MM.1S (cell line): ENCODE data around the gene FUZ.

Experiments
- DNase-seq: peaks from one replicate; pipeline ENCODE4 v3.0.0-alpha.2; 2015
- H2AFZ ChIP-seq: fragments of 300-600 bp; sonication (generic); 2 replicates; pipeline ENCODE4 v1.6.0; 2016; ENCODE audit warnings: antibody characterized with exemption, low read length
- H3F3A ChIP-seq: fragments of 300-600 bp; sonication (generic); 2 replicates; pipeline ENCODE4 v1.6.1; 2016; ENCODE audit warnings: mild to moderate bottlenecking, antibody characterized with exemption, low read length, moderate library complexity, mixed read lengths; ENCODE audit not compliant: insufficient read depth
- H3K27ac ChIP-seq: fragments of 300-600 bp; sonication (generic); 2 replicates; pipeline ENCODE4 v1.5.1; 2016; ENCODE audit warnings: mild to moderate bottlenecking, low read length
- H3K27me3 ChIP-seq: fragments of 300-600 bp; sonication (generic); replicated peaks from 2 replicates; pipeline ENCODE4 v1.6.0; 2016; ENCODE audit warnings: low read length; ENCODE audit not compliant: insufficient read depth
- H3K36me3 ChIP-seq: fragments of 300-600 bp; sonication (generic); replicated peaks from 2 replicates; pipeline ENCODE4 v1.6.1; 2016; ENCODE audit warnings: mild to moderate bottlenecking, low read length, mixed read lengths; ENCODE audit not compliant: insufficient read depth
- H3K4me1 ChIP-seq: fragments of 300-600 bp; sonication (generic); 2 replicates; pipeline ENCODE4 v1.6.1; 2016; ENCODE audit warnings: low read length, mixed read lengths
- H3K4me2 ChIP-seq: fragments of 300-600 bp; sonication (generic); 2 replicates; pipeline ENCODE4 v1.6.0; 2016; ENCODE audit warnings: low read depth, low read length
- H3K4me3 ChIP-seq: fragments of 300-600 bp; sonication (generic); 2 replicates; pipeline ENCODE4 v1.5.1; 2016; ENCODE audit warnings: low read length, mixed read lengths
- H3K79me2 ChIP-seq: fragments of 300-600 bp; sonication (generic); 2 replicates; pipeline ENCODE4 v1.6.1; 2016; ENCODE audit warnings: mixed run types, low read length, mixed read lengths
- H3K9ac ChIP-seq: fragments of 300-600 bp; sonication (generic); 2 replicates; pipeline ENCODE4 v1.6.1; 2016; ENCODE audit warnings: low read length, mixed read lengths
- H3K9me2 ChIP-seq: fragments of 300-600 bp; sonication (generic); replicated peaks from 2 replicates; pipeline ENCODE4 v1.6.1; 2016; ENCODE audit warnings: mild to moderate bottlenecking, low read length, mixed read lengths; ENCODE audit not compliant: insufficient read depth
- H3K9me3 ChIP-seq: fragments of 300-600 bp; sonication (generic); replicated peaks from 2 replicates; pipeline ENCODE4 v1.6.1; 2016; ENCODE audit warnings: mild to moderate bottlenecking, low read length, mixed read lengths; ENCODE audit not compliant: insufficient read depth
- H4K20me1 ChIP-seq: fragments of 300-600 bp; sonication (generic); 2 replicates; pipeline ENCODE4 v1.6.1; 2016; ENCODE audit warnings: mild to moderate bottlenecking, low read length, moderate library complexity, mixed read lengths; ENCODE audit not compliant: insufficient read depth
- EZH2 ChIP-seq: fragments of 300-600 bp; sonication (generic); optimal IDR thresholded peaks from 2 replicates; pipeline ENCODE3; 2017; ENCODE audit warnings: low read depth, mild to moderate bottlenecking, antibody characterized with exemption, low read length, mixed read lengths
- EZH2phosphoT487 ChIP-seq: fragments of 300-600 bp; sonication (generic); IDR thresholded peaks from 2 replicates; pipeline ENCODE4 v1.6.1; 2018; ENCODE audit warnings: antibody characterized with exemption, low read length
- TF ChIP-seq, protein P1 (sequence below): fragments of 300-600 bp; sonication (generic); IDR thresholded peaks from 2 replicates; pipeline ENCODE4 v1.5.1; 2016; ENCODE audit warnings: antibody characterized with exemption, low read length, mixed read lengths

The FUZ gene

DNA sequence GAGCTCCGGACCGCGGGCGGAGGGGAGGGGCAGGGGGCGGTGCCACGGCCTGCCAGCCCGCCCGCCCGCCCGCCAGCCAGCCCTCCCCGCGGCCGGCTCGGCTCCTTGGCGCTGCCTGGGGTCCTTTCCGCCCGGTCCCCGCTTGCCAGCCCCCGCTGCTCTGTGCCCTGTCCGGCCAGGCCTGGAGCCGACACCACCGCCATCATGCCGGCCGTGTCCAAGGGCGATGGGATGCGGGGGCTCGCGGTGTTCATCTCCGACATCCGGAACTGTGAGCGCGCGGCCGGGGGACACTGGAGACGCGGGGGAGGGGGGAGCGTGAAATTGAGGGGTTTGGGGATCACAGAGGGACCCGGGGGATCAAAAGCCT is 46.2 kb downstream of the FUZ start, which contains the start of gene AP2A1:
Gene AP2A1 (plus strand): TSS at position 72 of the 370 bp plus-strand sequence. CDS start 133 bp downstream, at position 205.
- TF ChIP-seq, protein P1, sequence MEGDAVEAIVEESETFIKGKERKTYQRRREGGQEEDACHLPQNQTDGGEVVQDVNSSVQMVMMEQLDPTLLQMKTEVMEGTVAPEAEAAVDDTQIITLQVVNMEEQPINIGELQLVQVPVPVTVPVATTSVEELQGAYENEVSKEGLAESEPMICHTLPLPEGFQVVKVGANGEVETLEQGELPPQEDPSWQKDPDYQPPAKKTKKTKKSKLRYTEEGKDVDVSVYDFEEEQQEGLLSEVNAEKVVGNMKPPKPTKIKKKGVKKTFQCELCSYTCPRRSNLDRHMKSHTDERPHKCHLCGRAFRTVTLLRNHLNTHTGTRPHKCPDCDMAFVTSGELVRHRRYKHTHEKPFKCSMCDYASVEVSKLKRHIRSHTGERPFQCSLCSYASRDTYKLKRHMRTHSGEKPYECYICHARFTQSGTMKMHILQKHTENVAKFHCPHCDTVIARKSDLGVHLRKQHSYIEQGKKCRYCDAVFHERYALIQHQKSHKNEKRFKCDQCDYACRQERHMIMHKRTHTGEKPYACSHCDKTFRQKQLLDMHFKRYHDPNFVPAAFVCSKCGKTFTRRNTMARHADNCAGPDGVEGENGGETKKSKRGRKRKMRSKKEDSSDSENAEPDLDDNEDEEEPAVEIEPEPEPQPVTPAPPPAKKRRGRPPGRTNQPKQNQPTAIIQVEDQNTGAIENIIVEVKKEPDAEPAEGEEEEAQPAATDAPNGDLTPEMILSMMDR, result no peak

DNA sequence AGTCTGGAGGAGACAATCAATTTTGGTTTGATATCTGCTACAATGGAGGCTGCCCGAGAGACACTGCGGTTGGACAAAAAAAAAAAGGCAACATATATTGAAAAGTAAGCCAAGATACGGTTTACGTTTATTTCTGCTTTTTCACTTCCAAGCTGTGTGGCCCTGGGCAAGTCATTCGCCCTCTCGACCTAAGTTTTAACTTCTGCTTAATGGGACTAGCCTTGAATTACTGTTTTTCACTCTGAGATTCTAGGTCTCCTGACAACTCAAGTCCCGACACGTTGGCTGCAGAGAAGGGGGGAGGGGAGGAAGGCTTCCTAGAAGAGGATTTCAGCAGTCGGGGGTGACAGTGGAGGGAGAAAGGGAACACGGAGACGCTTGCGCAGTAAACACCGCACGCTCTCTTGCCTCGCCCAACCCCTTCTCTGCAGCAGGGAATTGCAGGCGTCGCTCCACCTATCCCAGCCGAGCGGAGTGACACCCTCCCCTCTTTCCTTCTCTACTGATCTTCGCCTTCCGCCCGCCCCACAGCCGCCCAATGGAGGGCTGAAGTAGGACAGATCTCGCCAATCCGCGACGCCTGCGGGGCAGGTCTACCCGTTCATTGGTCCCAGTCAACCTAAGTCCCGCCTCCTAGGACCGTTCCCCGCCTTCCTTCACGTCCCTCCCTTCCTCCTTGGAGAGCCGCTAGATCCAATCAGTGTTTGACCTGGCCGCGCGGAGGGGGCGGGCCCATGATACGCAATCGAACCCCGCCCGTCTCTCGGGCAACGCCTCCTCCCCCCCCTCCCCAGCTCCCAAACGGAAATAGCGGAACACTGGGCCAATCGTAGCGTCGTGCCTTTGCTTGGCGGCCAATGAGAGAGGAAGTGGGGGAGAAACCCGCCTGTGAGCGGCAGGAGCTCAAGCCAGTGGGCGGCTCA is 46.8 kb downstream of the FUZ start:
- Histone ChIP-seq H4K20me1 (no peaks in the 10 kb centered on the region), H3K9me2 (no peaks in the 10 kb centered on the region), H2AFZ (peak overlapping the region; percentile 92), H3K9ac (peak overlapping the region; percentile 54; the same call in 1 of the 2 replicates), H3K4me3 (peak overlapping the region; percentile 67), H3K4me1 (peaks cover 10% of the 10 kb centered on the region), H3K36me3 (no peaks in the 10 kb centered on the region), H3F3A (0 out of 2 replicates have a peak, but pooled peaks cover 5% of the 10 kb centered on the region), H3K79me2 (peaks cover 33% of the 10 kb centered on the region), H3K9me3 (no peaks in the 10 kb centered on the region), H3K27me3 (peaks cover 8% of the 10 kb centered on the region; the same call in 1 of the 2 replicates), H3K27ac (peak overlapping the region; percentile 44; the same call in 1 of the 2 replicates), H3K4me2 (peak overlapping the region; percentile 71)
- peak; percentile 99 for DNase-seq
- TF ChIP-seq, protein P1, result no peak
- no peak for TF ChIP-seq EZH2phosphoT487
- TF ChIP-seq EZH2, result no peak

More for the DNA sequence above, 46.2 kb downstream of the FUZ start, which contains the start of gene AP2A1:
- no peaks in the 10 kb centered on the region for H3K36me3 ChIP-seq
- peak within 1 kb of the TSS; percentile 95 for H3K4me3 ChIP-seq
- peaks cover 10% of the 10 kb centered on the region for H3K4me1 ChIP-seq
- H3F3A ChIP-seq, result 0 out of 2 replicates have a peak, but pooled peaks cover 5% of the 10 kb centered on the region
- peak within 1 kb of the TSS; percentile 97 for H2AFZ ChIP-seq
- H3K4me2 ChIP-seq, result peak within 1 kb of the TSS; percentile 88
- H3K79me2 ChIP-seq, result peaks cover 33% of the 10 kb centered on the region
- H4K20me1 ChIP-seq, result no peaks in the 10 kb centered on the region
- no peaks in the 10 kb centered on the region for H3K9me3 ChIP-seq
- peak within 1 kb of the TSS; percentile 44; the same call in 1 of the 2 replicates for H3K27ac ChIP-seq
- no peaks in the 10 kb centered on the region for H3K9me2 ChIP-seq
- H3K9ac ChIP-seq, result peak within 1 kb of the TSS; percentile 80
- no peak for DNase-seq
- peaks cover 8% of the 10 kb centered on the region; the same call in 1 of the 2 replicates for H3K27me3 ChIP-seq

- Histone ChIP-seq H3K9me2 (no peaks in the 10 kb centered on the region), H3K9ac (no peak overlapping the region), H3K4me3 (no peak overlapping the region), H3K9me3 (no peaks in the 10 kb centered on the region), H3F3A (0 out of 2 replicates have a peak, but pooled peaks cover 5% of the 10 kb centered on the region), H3K4me1 (peaks cover 10% of the 10 kb centered on the region), H3K36me3 (no peaks in the 10 kb centered on the region), H3K4me2 (no peak overlapping the region), H4K20me1 (no peaks in the 10 kb centered on the region), H3K27ac (no peak overlapping the region), H3K27me3 (peaks cover 8% of the 10 kb centered on the region; the same call in 1 of the 2 replicates), H3K79me2 (peaks cover 22% of the 10 kb centered on the region), H2AFZ (no peak overlapping the region)
- no peak for DNase-seq
- TF ChIP-seq, protein P1, result no peak
- TF ChIP-seq EZH2, result no peak
Observed at GRCh38 chr19:49764341-49764740, 48.8 kb downstream of the FUZ start.
